GM12878 (cell line): ENCODE data around the gene TPK1. TPM values are rescaled to one million over a fixed set of nuclear protein-coding genes. Genes with fewer than 3 reads are reported as not detected.

Experiments
- ATAC-seq: fragments of 200-7000 bp; cut with Tn5 transposase; 3 replicates; pipeline ENCODE4 v1.9.1; 2020; ENCODE audit warnings: mild to moderate bottlenecking, moderate library complexity
- BruUV-seq: library from RNA; stranded (reverse); fragments of 400-500 nt; replicated peaks from 2 replicates; lab custom pipeline; 2021; lab: Mats Ljungman, UMichigan
- CTCF ChIA-PET: fragments of 300-600 bp; sonication (Branson Sonifier 250); formaldehyde crosslinking; extraction: SDS; loops from one replicate; lab custom pipeline; 2021; ENCODE audit warnings: inconsistent platforms; lab: Yijun Ruan, JAX
- POLR2A ChIA-PET: fragments of 350-600 bp; formaldehyde crosslinking; extraction: SDS; loops from one replicate; lab custom pipeline; 2021; ENCODE audit warnings: inconsistent platforms; lab: Charles Lee
- RAD21 ChIA-PET: fragments of 300-600 bp; sonication (Branson Sonifier 250); formaldehyde crosslinking; loops from one replicate; lab custom pipeline; 2023; ENCODE audit warnings: antibody characterized with exemption; ENCODE audit not compliant: unreplicated experiment; lab: Charles Lee
- SMC1A ChIA-PET: fragments of 300-600 bp; sonication (Branson Sonifier 250); formaldehyde crosslinking; loops from one replicate; lab custom pipeline; 2023; ENCODE audit not compliant: unreplicated experiment, uncharacterized antibody; lab: Charles Lee
- DNase-seq: peaks from one replicate; pipeline ENCODE4 v3.0.0-alpha.2; 2011; ENCODE audit warnings: low read depth, low spot score
- FAIRE-seq: peaks from 3 replicates; lab custom pipeline; 2011; peaks lifted over from hg19 to GRCh38; lab: Jason Lieb, UNC
- H2AFZ ChIP-seq: 2 replicates; pipeline ENCODE4 v1.6.0; 2011; ENCODE audit warnings: low read depth, low read length, control low read depth; ENCODE audit not compliant: control insufficient read depth
- H3K27ac ChIP-seq: 2 replicates; pipeline ENCODE4 v1.5.1; 2011; ENCODE audit warnings: control low read depth; ENCODE audit not compliant: control insufficient read depth, insufficient read depth
- H3K27me3 ChIP-seq, 2 experiments: replicated peaks in 1 of 2; 2 replicates each; pipeline versions ENCODE4 v1.6.0 to v1.6.1; 2011; ENCODE audit warnings: low read length in 1 of 2; ENCODE audit not compliant: control insufficient read depth in 2 of 2, insufficient read depth in 2 of 2
- H3K36me3 ChIP-seq, 2 experiments: 2 replicates each; pipeline ENCODE4 v1.5.1; 2011; ENCODE audit warnings: low read length in 1 of 2; ENCODE audit not compliant: control insufficient read depth in 2 of 2, insufficient read depth in 2 of 2
- H3K4me1 ChIP-seq: 2 replicates; pipeline ENCODE4 v1.6.1; 2011; ENCODE audit warnings: mild to moderate bottlenecking, low read length, moderate library complexity, mixed read lengths; ENCODE audit not compliant: control insufficient read depth, insufficient read depth
- H3K4me2 ChIP-seq: 2 replicates; pipeline ENCODE4 v1.6.0; 2011; ENCODE audit warnings: control low read depth; ENCODE audit not compliant: control insufficient read depth, insufficient read depth
- H3K4me3 ChIP-seq: fragments of 200-600 bp; sonication (generic); 2 replicates; pipeline ENCODE4 v1.5.1; 2016
- H3K79me2 ChIP-seq: 2 replicates; pipeline ENCODE4 v1.6.0; 2011; ENCODE audit warnings: low read length; ENCODE audit not compliant: control insufficient read depth, insufficient read depth
- H3K9ac ChIP-seq: 2 replicates; pipeline ENCODE4 v1.8.0; 2011; ENCODE audit warnings: low read length, control low read depth, mixed read lengths; ENCODE audit not compliant: control insufficient read depth, insufficient read depth
- H3K9me3 ChIP-seq: replicated peaks from 3 replicates; pipeline ENCODE4 v1.5.1; 2011; ENCODE audit warnings: mild to moderate bottlenecking, low read length; ENCODE audit not compliant: control insufficient read depth, insufficient read depth
- H4K20me1 ChIP-seq: 2 replicates; pipeline ENCODE4 v1.6.0; 2011; ENCODE audit not compliant: control insufficient read depth, insufficient read depth
- BHLHE40 ChIP-seq, 2 experiments: fragments of 450-650 bp in 1 of 2; IDR thresholded peaks; 2 replicates each; pipeline ENCODE4 v1.6.1; 2011 to 2017; ENCODE audit warnings: low read depth in 2 of 2, borderline replicate concordance in 1 of 2, improper control_type of control experiment in 1 of 2, low read length in 1 of 2, mild to moderate bottlenecking in 1 of 2
- BMI1 ChIP-seq: fragments of 450-650 bp; IDR thresholded peaks from 2 replicates; pipeline ENCODE4 v1.6.1; 2016; ENCODE audit warnings: mild to moderate bottlenecking, moderate library complexity, borderline replicate concordance
- CHD2 ChIP-seq: IDR thresholded peaks from 2 replicates; pipeline ENCODE4 v1.6.1; 2011; ENCODE audit warnings: low read depth, low read length, improper control_type of control experiment, borderline replicate concordance
- ETV6 ChIP-seq, 2 experiments: fragments of 450-650 bp in 1 of 2; IDR thresholded peaks in 1 of 2; conservative IDR thresholded peaks in 1 of 2; 2 replicates each; pipeline ENCODE4 v1.6.1; 2014; ENCODE audit warnings: antibody characterized with exemption in 1 of 2, borderline replicate concordance in 1 of 2, low read depth in 1 of 2, mild to moderate bottlenecking in 1 of 2, moderate library complexity in 1 of 2
- IKZF2 ChIP-seq, 2 experiments: fragments of 450-650 bp; IDR thresholded peaks; 2 replicates each; pipeline ENCODE4 v1.6.1; 2017; ENCODE audit warnings: mild to moderate bottlenecking in 2 of 2, moderate library complexity in 2 of 2
- IRF4 ChIP-seq: IDR thresholded peaks from 2 replicates; pipeline ENCODE4 v1.6.1; 2011; ENCODE audit warnings: low read depth, low read length
- JUND ChIP-seq: IDR thresholded peaks from 2 replicates; pipeline ENCODE4 v1.6.1; 2012; ENCODE audit warnings: low read depth, mild to moderate bottlenecking, low read length, improper control_type of control experiment, moderate library complexity
- MEF2A ChIP-seq: IDR thresholded peaks from 2 replicates; pipeline ENCODE4 v1.6.1; 2011; ENCODE audit warnings: low read depth, mild to moderate bottlenecking, low read length, moderate library complexity; ENCODE audit not compliant: insufficient read depth
- MTA2 ChIP-seq: fragments of 450-650 bp; IDR thresholded peaks from 2 replicates; pipeline ENCODE4 v1.6.1; 2016; ENCODE audit warnings: low read depth, mild to moderate bottlenecking, moderate library complexity
- NBN ChIP-seq: fragments of 450-650 bp; IDR thresholded peaks from 2 replicates; pipeline ENCODE4 v1.6.1; 2016
- RELA ChIP-seq: fragments of 450-650 bp; IDR thresholded peaks from 2 replicates; pipeline ENCODE4 v1.8.0; 2014; ENCODE audit warnings: borderline replicate concordance; ENCODE audit not compliant: partially characterized antibody
- SMC3 ChIP-seq: IDR thresholded peaks from 2 replicates; pipeline ENCODE4 v1.6.1; 2011; ENCODE audit warnings: low read length, improper control_type of control experiment, borderline replicate concordance
- STAT3 ChIP-seq: IDR thresholded peaks from 2 replicates; pipeline ENCODE4 v1.6.1; 2011; ENCODE audit warnings: low read depth, low read length, improper control_type of control experiment
- TARDBP ChIP-seq: IDR thresholded peaks from 2 replicates; pipeline ENCODE4 v1.6.1; 2016; ENCODE audit warnings: borderline replicate concordance
- TCF12 ChIP-seq: IDR thresholded peaks from 2 replicates; pipeline ENCODE4 v1.6.1; 2011; ENCODE audit warnings: low read depth, mild to moderate bottlenecking, low read length
- USF2 ChIP-seq: IDR thresholded peaks from 2 replicates; pipeline ENCODE4 v1.6.1; 2011; ENCODE audit warnings: low read depth, low read length, improper control_type of control experiment, borderline replicate concordance
- YY1 ChIP-seq: IDR thresholded peaks from 2 replicates; pipeline ENCODE4 v1.6.1; 2011; ENCODE audit warnings: low read depth, mild to moderate bottlenecking, low read length
- ZNF207 ChIP-seq: fragments of 450-650 bp; IDR thresholded peaks from 2 replicates; pipeline ENCODE4 v1.6.1; 2014; ENCODE audit warnings: antibody characterized with exemption, mild to moderate bottlenecking, borderline replicate concordance
- WGBS: methylation state at CpG from one replicate; pipeline ENCODE4 v1.1.6; 2016; ENCODE audit warnings: low lambda C conversion rate; ENCODE audit not compliant: insufficient replicate concordance, insufficient coverage; ENCODE audit errors: missing lambda C conversion rate; 5-methylcytosine and 5-hydroxymethylcytosine counted together
- in situ Hi-C: fragments of 300-500 bp; cut with MboI; formaldehyde crosslinking; loops from 9 replicates; pipeline ENCODE4 v1.14.3; 2018; ENCODE audit warnings: mixed read lengths
- intact Hi-C: fragments of 100-400 bp; cut with micrococcal nuclease; formaldehyde crosslinking; loops from one replicate; pipeline ENCODE4 v1.14.2; 2022; ENCODE audit not compliant: unreplicated experiment
- polyA plus RNA-seq, 11 experiments: library from polyadenylated mRNA; depleted of rRNA in 4 of 11; unstranded in 6 of 11; stranded (reverse) in 5 of 11; fragments of >200 nt; fragmentation: Nextera tagmentation in 4 of 11; fragmentation: Illumina TruSeq in 1 of 11; extraction: Ambion mirVana in 4 of 11; extraction: Trizol in 1 of 11; gene quantifications; 1 replicate in 1 of 11; 2 replicates in 10 of 11; pipeline versions ENCODE4 v1.2.1 to v1.2.3, GENCODE V29; 2011 to 2016; ENCODE audit warnings: inconsistent platforms in 2 of 11, missing spikeins in 2 of 11, low read depth in 1 of 11
- total RNA-seq, 4 experiments: library from RNA; depleted of rRNA in 3 of 4; stranded (reverse); fragments of >200 nt in 3 of 4; fragmentation: Illumina TruSeq in 1 of 4; extraction: Trizol in 1 of 4; gene quantifications; 2 replicates each; pipeline versions ENCODE4 v1.2.1 to v1.2.3, GENCODE V29; 2013 to 2021
- TF ChIP-seq, protein P1 (sequence below): IDR thresholded peaks from 2 replicates; pipeline ENCODE4 v1.6.1; 2012; ENCODE audit warnings: low read length, inconsistent platforms

The TPK1 gene
- total and polyA plus RNA-seq, 10 of the 15 experiments (the other 5 are each of a cell fraction or from before 2014, with no cell fraction given), result 7.1 to 19.0 (median 9.3) TPM

GRCh38 chr7:144548556-144548955 lies 287.3 kb downstream of the TPK1 start:
- TF ChIP-seq BMI1, result no peak
- TF ChIP-seq ETV6 (conservative IDR thresholded peaks at IDR 0.05 in 1 of 2, IDR thresholded peaks at IDR 0.05 in 1 of 2; ENCODE audit: borderline replicate concordance in 1 of 2, low read depth in 1 of 2), result no peak
- no peak for TF ChIP-seq BHLHE40 (IDR thresholded peaks at IDR 0.05; ENCODE audit: borderline replicate concordance in 1 of 2, low read depth in 2 of 2, low read length in 1 of 2)
- no peak for TF ChIP-seq IKZF2 (IDR thresholded peaks at IDR 0.05)
- no peak for TF ChIP-seq YY1
- TF ChIP-seq JUND, result no peak
- no peak for TF ChIP-seq NBN
- no peak for TF ChIP-seq SMC3
- no peak for TF ChIP-seq TCF12
- no peak for TF ChIP-seq RELA
- TF ChIP-seq CHD2, result no peak
- TF ChIP-seq ZNF207, result no peak
- TF ChIP-seq, protein P1, sequence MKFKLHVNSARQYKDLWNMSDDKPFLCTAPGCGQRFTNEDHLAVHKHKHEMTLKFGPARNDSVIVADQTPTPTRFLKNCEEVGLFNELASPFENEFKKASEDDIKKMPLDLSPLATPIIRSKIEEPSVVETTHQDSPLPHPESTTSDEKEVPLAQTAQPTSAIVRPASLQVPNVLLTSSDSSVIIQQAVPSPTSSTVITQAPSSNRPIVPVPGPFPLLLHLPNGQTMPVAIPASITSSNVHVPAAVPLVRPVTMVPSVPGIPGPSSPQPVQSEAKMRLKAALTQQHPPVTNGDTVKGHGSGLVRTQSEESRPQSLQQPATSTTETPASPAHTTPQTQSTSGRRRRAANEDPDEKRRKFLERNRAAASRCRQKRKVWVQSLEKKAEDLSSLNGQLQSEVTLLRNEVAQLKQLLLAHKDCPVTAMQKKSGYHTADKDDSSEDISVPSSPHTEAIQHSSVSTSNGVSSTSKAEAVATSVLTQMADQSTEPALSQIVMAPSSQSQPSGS, result no peak
- TF ChIP-seq USF2, result no peak
- no peak for TF ChIP-seq TARDBP
- TF ChIP-seq MTA2, result no peak
- TF ChIP-seq STAT3, result no peak
- no peak for TF ChIP-seq MEF2A
- no peak for TF ChIP-seq IRF4
- TF ChIP-seq, all 136 proteins: peak for 0
- DNase-seq (no peak), FAIRE-seq (no peak), ATAC-seq (no peak)
- H3K79me2 ChIP-seq, result no peaks in the 10 kb centered on the region
- H3K9ac ChIP-seq, result no peak overlapping the region
- no peaks in the 10 kb centered on the region for H3K36me3 ChIP-seq
- no peak overlapping the region for H3K27ac ChIP-seq
- no peak overlapping the region for H3K4me2 ChIP-seq
- H3K27me3 ChIP-seq, result no peaks in the 10 kb centered on the region
- no peak overlapping the region for H2AFZ ChIP-seq
- no peaks in the 10 kb centered on the region for H4K20me1 ChIP-seq
- 94% methylated on average over 3 of the region's 3 CpGs for WGBS
- H3K4me1 ChIP-seq, result no peaks in the 10 kb centered on the region
- in situ Hi-C loops, result no loop called here
- RAD21 ChIA-PET, result interaction anchor here (1.1 kb wide), 1 partner anchor 34 kb away, joined by 4 read pairs; no protein-coding TSS in a partner anchor
- POLR2A ChIA-PET, result no interaction called here
- BruUV-seq, result no TSS peak
- intact Hi-C loops, result no loop called here
- H3K4me3 ChIP-seq, result no peak overlapping the region
- H3K9me3 ChIP-seq, result no peaks in the 10 kb centered on the region
- SMC1A ChIA-PET, result no interaction called here
- CTCF ChIA-PET, result no interaction called here
